D721Med (cell line): ENCODE data around the gene SPTBN4.
A peak's percentile ranks its signal among the peaks of the same experiment; 100 is the strongest.

ENCODE experiments used
- DNase-seq: peaks from one replicate; pipeline ENCODE4 v3.0.0; 2011; ENCODE audit warnings: low spot score; ENCODE audit not compliant: insufficient read length
- FAIRE-seq: peaks from 2 replicates; lab custom pipeline; 2011; peaks lifted over from hg19 to GRCh38; lab: Jason Lieb, UNC
- TF ChIP-seq, protein P1 (sequence below): IDR thresholded peaks from 2 replicates; pipeline ENCODE4 v1.5.1; 2012; ENCODE audit warnings: mild to moderate bottlenecking, control low read depth; ENCODE audit not compliant: insufficient read depth; ENCODE audit errors: missing control alignments

SPTBN4 gene

DNA sequence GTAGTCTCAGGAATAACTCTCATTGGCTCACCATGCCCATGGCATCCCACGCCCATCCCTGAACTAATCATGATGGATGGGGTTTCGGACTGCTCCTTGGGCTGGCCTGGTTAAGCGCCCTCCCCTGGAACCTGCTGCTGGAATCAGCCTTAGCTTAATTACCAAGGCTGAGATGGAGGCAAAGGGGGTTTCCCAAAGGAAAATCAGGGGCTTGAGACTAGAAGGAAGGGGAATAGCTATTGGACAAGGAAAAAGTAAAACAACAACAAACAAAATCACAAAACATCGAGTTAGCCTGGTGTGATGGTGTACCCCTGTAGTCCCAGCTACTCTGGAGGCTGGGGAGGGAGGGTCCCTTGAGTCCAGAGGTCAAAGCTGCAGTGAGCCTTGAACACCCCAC is 84.2 kb downstream of the SPTBN4 start:
- FAIRE-seq (no peak), DNase-seq (no peak)
- TF ChIP-seq, protein P1, sequence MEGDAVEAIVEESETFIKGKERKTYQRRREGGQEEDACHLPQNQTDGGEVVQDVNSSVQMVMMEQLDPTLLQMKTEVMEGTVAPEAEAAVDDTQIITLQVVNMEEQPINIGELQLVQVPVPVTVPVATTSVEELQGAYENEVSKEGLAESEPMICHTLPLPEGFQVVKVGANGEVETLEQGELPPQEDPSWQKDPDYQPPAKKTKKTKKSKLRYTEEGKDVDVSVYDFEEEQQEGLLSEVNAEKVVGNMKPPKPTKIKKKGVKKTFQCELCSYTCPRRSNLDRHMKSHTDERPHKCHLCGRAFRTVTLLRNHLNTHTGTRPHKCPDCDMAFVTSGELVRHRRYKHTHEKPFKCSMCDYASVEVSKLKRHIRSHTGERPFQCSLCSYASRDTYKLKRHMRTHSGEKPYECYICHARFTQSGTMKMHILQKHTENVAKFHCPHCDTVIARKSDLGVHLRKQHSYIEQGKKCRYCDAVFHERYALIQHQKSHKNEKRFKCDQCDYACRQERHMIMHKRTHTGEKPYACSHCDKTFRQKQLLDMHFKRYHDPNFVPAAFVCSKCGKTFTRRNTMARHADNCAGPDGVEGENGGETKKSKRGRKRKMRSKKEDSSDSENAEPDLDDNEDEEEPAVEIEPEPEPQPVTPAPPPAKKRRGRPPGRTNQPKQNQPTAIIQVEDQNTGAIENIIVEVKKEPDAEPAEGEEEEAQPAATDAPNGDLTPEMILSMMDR = no peak

DNA sequence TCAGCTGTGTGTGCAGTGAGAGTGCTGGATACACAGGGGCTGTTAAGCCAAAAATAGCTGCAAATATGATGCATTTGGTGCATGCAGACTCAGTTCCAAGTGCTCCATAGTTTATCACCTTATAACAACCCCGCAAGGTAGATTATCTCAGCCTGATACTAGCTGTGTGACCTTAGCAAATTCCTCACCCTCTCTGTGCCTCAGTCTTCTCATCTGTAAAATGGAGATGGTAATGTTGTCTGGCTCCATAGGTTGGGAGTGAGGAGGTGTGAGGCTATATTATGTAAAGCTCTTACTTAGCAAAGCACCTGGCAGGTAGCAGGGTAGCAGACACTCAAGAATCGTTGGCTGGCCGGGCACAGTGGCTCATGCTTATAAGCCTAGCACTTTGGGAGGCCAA is 86.0 kb downstream of the SPTBN4 start:
- DNase-seq = no peak
- TF ChIP-seq, protein P1 = no peak
- FAIRE-seq = no peak

DNA sequence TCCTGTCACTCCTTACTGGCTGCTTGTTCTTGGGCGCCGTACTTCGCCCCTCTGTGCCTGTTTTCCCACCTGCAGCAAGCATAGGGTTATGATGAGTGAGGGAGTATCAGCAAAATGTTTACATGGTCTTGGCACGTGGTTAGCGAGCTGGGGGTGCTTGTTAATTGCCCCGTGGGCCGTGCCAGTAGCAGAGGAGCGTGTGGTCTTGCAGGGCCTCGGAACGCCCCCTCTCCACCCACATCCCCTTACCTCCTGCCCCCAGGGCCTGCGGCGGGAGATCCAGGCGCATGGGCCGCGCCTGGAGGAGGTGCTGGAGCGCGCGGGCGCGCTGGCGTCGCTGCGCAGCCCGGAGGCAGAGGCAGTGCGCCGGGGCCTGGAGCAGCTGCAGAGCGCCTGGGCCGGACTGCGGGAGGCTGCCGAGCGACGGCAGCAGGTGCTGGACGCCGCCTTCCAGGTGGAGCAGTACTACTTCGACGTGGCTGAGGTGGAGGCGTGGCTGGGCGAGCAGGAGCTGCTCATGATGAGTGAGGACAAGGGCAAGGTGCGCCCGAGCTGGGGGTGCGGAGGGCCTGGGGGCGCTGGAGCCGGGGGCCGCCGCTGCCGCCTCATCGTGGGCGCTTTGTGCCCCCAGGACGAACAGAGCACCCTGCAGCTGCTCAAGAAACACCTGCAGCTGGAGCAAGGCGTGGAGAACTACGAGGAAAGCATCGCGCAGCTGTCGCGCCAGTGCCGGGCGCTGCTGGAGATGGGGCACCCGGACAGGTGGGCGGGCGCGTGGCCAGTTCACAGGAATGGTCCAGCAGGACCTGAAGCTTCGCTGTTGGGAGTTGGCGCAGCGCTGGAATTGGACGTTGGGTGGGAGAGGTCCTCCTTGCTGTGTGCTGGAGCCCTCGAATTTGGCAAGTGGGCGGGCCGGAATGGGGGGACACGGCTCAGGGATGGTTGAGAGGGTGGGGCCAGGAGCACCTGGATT is 87.4 kb downstream of the SPTBN4 start:
- TF ChIP-seq, protein P1 = no peak
- peak; percentile 1 for DNase-seq
- FAIRE-seq = no peak

DNA sequence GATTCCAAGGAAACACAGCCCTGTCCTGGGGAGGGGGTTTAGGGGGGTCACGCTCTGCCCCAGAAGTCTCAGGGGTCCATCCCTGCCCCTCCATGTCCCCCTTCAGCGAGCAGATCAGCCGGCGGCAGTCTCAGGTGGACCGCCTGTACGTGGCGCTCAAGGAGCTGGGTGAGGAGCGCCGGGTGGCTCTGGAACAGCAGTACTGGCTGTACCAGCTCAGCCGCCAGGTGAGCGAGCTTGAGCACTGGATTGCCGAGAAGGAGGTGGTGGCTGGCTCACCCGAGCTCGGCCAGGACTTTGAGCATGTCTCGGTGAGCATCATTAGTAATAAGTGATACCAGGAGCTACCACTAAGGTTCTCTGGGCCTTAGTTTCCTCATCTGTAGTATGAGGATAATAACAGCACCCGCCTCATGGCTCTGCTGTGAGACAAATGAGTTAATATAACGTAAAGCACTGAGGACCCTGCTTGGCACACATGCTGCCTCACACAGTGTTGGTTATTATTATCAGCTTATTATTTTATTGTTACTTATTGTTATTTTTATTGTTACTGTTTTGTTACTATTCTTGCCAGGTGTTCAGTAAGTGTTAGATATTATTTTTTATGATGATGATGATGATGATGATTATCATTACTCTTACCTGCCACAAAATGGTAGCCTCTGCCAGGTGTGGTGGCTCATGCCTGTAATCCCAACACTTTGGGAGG is 89.3 kb downstream of the SPTBN4 start:
- FAIRE-seq (no peak), DNase-seq (no peak)
- TF ChIP-seq, protein P1 = no peak

DNA sequence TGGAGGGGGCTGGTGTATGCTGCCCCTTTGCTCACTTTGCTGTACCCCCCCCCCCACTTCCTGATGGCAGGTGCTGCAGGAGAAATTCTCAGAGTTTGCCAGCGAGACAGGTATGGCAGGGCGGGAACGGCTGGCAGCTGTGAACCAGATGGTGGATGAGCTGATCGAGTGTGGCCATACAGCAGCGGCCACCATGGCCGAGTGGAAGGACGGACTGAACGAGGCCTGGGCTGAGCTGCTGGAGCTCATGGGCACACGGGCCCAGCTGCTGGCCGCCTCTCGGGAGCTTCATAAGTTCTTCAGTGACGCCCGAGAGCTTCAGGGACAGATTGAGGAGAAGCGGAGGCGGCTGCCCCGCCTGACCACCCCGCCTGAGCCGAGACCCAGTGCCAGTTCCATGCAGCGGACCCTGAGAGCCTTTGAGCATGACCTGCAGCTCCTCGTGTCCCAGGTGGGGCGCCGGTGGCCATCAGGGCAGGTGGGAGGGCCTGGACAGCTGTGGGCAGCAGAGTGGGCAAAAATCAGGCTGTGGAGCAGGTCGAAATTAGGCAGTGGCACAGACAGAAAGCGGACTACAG is 90.2 kb downstream of the SPTBN4 start:
- FAIRE-seq (no peak), DNase-seq (no peak)
- TF ChIP-seq, protein P1 = no peak

DNA sequence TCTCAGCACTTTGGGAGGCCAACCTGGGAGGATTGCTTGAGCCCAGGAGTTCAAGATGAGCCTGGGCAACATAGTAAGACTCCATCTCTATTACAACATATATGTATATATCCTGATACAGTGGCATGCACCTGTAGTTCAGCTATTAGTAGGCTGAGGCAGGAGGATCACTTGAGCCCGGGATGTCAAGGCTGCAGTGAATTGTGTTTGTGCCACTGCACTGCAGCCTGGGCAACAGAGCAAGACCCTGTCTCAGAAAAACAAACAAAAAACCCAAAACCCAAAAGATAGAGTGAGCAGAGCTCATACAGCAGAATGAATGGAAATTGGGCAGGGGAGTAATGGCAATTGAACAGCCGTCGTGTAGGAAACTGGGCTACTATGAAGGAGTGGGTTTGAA is 92.6 kb downstream of the SPTBN4 start:
- FAIRE-seq = no peak
- DNase-seq = no peak
- TF ChIP-seq, protein P1 = no peak
